ENCODE results near the gene CD59.
A peak's percentile ranks its signal among the peaks of the same experiment; 100 is the strongest.

Gene CD59, protein sequence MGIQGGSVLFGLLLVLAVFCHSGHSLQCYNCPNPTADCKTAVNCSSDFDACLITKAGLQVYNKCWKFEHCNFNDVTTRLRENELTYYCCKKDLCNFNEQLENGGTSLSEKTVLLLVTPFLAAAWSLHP

DNA sequence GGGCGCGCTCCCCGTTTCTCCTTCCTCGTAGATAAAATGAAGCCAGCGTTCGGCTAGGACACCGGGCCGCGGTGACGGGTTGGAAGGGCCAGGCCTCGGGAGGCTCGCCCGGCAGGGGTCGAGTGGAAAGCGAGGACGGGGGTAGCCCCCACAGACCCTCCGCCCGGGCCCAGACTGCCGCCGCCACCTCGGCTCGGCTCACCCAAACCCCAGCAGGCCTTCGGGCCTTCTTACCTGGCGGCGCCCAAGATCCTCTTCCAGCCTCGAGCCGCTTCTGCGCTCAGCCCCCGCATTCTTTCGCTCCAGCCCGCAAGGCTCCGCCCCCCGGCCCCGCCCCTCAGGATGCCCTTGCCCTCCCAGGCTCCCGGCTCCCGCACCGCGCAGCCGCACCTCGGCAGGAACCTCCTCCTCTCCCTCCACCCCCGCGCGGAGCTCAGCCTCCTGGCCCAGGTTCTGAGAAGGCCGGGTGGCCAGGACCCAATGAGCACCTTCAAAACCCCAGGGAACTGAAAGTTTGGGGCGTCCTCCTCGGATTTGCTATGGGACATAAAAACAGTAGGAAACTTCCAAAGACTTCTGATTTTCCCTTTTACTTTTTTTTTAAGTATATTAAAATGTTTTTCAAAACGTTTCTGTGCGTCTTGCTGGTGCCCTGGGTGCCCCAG, at the start of gene CD59:
Gene CD59, minus strand, starts transcription at position 276 of the 665 bp plus-strand sequence. CDS start 13,978 bp downstream, outside the sequence.
- DNase-seq (ENCODE audit: low spot score): peak; percentile 78

- DNase-seq (ENCODE audit: low spot score): no peak
Observed at GRCh38 chr11:33785609-33786008, 49.4 kb upstream of the CD59 start.

- no peak for DNase-seq (ENCODE audit: low spot score)
Observed at GRCh38 chr11:33779849-33780528, 43.8 kb upstream of the CD59 start.

- DNase-seq (ENCODE audit: low spot score): no peak
Observed at GRCh38 chr11:33778675-33779074, 42.5 kb upstream of the CD59 start.

- DNase-seq (ENCODE audit: low spot score): no peak
Observed at GRCh38 chr11:33777906-33778305, 41.7 kb upstream of the CD59 start.

DNA sequence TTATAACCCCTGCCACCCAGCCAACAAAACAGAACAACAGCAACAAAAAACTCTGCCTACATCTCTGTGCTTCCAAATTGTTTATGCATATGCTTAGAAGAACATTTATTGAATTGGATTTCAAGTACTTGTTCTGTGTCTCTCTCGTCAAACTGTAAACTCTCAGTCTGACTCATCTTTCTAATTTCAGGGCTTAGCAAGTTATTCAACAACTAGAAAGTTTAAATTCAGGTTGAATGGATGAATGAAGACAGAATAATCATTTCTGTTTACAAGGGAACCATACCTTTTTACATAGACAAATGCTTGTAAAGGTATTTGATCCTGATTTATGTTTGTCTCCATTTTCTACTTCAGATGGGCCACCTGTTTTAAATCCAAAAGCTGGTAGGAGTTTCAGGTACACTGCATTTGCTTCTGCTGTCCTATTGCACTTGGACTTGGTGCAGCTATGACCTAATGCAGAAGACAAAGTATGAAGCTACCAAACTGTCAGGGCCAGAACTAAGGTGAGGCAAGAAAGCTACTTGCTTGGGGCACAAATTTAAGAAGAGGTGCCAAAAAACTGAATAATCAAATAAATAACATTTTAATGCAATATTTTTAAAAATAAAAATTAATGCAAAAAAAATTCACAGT, 39.7 kb upstream of the CD59 start:
- no peak for DNase-seq (ENCODE audit: low spot score)

GRCh38 chr11:33775467-33775807, 39.2 kb upstream of the CD59 start:
- no peak for DNase-seq (ENCODE audit: low spot score)

- no peak for DNase-seq (ENCODE audit: low spot score)
Observed at GRCh38 chr11:33774736-33775466, 38.7 kb upstream of the CD59 start.

GRCh38 chr11:33773987-33774735, 37.9 kb upstream of the CD59 start, which contains the start of gene FBXO3:
Gene FBXO3 (minus strand): TSS chr11:33774520. CDS start chr11:33774497, 23 bp downstream.
- peak; percentile 69 for DNase-seq (ENCODE audit: low spot score)

DNA sequence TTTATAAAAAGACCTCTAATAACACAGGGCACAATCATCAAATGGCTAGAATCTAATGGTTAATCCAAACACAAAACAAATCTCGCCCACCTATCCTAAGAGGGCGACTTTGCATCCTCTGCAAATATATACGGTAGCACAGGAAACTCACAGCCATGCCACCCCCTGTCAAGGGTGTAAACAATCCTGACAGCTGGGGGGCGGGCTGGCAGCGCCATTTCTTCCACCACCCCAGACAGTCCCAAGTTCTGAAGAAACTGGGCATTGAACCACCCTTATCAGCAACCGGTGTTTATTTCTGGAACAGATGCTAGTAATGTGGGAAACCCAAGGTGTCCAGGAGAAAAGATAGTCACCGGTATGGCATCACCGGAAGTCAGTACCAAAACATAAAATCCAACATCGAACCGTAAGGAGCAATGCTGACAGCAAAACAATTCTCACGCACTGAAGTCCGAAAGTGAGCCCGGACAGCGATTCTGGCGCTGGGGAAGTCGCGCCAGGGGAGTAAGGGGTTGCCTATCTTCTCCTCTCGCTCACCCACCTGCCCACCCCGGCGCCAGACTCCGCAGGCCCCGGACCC, 37.3 kb upstream of the CD59 start:
- peak; percentile 18 for DNase-seq (ENCODE audit: low spot score)

DNA sequence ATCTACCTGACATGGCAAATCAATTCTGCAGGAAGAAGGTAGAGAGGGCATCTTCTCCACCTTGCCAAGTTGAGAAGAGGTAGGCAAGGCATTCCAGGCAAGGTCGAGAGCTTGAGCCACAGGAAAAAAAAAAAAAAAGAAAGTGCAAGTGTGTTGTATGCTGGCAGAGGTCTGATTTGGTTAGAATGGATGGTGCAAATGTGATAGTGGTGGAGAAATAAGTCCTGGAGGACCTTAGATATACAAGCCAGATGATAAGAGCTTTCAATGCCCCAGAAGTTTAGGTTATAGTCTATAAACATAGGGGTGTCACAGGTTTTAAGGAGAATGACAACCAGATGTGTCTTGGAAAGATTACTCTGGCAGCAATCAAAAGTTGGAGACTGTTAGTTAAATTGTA, 36.6 kb upstream of the CD59 start:
- DNase-seq (ENCODE audit: low spot score): no peak

DNA sequence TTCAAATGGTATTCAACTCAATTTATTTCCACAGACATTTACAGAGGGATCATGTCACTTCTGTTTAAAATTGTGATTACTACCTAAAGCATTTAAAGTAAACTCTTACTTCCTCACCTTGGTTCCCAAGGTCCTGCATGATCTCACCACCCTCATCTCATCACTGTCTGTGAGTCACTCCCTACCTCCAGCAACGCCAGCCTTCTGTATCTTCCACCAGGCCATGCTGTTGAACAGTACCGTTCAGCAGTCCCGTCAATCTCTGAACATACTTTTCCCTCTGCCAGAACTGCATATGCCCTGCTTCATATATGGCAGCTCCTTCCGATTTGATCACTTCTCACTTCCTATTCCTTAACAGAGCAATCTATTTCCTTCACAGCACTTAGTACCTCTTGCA, 36.1 kb upstream of the CD59 start:
- DNase-seq (ENCODE audit: low spot score): no peak

DNA sequence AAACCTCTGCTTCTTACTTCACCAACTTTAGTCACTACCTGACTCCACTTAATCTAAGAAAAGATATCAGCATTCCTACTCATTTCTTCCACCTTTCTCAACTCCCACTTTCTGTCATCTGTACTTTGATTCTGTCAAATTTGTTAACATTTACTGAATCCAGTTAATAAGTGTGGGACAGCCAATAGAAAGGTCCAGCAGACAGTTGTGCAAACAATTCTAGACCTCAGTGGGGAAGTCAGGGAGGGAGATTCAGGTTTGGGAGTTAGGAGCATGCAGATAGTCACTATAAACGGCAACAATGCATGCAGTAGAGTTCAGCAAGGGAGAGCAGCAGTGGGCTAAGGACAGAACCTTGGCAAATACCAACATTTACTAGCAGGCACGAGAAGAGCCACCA, 34.0 kb upstream of the CD59 start:
- no peak for DNase-seq (ENCODE audit: low spot score)

DNA sequence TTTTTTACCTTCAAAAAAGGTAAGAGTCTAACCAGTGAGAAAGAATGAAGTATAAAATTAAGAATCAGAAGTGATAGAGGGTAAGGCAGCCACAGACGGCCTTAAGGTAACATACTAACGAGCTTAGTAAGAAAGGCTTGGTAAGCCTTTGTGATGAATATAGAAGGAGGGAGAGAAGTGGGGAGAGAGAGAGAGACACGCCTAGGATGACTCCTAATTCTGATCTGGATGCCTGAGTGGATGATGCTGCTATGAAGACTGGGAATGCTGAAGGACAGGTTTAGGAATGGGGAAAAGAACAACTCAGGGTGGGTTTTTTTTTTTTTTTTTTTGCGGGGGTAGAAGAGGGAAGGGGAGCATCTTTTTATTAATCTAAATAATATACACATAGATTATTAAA, 33.3 kb upstream of the CD59 start:
- DNase-seq (ENCODE audit: low spot score): no peak

DNA sequence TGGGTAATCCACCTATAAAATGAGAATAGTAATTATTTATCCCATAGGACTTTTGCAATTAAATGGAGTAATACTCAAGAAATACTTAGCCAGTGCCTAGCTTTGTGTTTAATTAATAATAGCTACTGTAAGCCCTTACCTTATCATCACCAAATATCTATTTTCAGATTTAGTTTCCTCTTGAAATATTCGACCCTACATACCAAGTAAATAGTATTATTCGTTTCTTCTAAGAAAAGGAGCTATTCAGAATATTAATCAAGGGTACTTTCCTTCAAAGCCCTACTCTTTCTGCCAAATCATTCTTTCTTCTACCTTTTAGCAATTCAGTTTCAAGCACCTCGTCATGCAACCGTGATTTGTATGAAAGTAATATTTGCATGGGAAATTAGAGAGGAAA, 31.4 kb upstream of the CD59 start:
- no peak for DNase-seq (ENCODE audit: low spot score)

DNA sequence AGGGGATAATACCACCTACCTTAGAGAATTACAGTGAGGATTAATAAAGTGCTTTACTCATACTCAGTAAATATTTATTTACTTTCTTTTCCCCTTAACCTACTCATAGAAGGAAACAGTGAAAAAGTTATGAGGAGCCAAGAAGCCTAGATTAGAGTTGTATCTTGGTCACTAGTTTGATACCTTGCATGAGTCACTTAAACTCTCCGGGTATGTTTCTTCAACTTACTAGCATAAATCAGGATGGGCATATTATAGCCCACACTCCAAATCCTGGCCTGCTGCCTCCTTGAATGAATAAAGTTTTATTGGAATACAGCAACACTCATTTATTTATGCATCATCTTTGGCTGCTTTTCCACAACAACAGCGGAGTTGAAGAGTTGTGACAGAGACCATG, 29.9 kb upstream of the CD59 start:
- DNase-seq (ENCODE audit: low spot score): no peak

DNA sequence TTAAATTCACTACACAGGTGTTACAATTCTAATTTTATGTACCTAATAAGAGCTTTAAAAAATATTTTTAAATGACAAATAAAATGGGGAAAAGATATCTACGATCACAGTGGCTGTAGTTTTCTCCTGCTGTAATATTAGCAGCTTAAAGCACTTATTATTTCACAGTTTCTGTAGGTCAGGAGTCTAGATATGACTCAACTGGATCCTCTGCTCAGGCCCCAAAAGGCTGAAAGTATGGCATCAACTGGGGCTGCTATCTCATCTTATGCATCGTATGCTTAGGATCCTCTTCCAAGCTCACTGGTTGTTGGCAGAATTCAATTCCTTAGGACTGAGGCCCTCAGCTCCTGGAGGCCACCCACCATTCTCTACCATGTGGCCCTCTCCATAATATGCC, 25.2 kb upstream of the CD59 start:
- DNase-seq (ENCODE audit: low spot score): no peak

DNA sequence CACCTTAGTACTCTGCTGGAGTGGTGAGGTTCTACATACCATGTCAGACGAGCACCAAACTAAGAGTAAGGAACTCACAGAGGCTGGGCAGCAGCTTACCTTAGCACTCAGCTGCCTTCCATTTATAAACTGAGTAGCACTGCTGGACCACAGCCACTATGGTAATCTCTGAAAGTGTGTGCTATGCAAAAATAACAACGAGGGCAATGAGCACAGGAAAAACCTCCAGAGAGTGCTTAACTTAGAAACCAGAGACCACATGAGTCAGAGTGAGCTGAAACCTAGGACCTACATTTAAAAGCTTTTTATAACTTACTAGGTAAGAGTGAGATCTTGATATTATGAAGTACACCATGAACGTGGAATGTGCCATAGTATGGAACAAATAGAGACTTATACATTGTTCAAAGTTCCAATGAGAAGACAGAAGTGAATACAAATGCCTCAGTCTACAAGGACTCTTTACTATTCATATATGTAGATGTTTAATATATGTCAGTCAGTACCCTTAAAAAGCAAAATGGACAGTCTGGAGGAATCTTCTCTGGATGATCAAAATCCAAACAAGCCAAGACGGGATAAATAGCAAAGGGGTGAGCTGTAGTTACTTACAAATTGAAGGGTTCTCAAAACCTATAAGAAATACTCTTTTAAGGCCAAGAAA, 17.2 kb upstream of the CD59 start:
- DNase-seq (ENCODE audit: low spot score): no peak

GRCh38 chr11:33751878-33752277, 15.7 kb upstream of the CD59 start:
- DNase-seq (ENCODE audit: low spot score): no peak

DNA sequence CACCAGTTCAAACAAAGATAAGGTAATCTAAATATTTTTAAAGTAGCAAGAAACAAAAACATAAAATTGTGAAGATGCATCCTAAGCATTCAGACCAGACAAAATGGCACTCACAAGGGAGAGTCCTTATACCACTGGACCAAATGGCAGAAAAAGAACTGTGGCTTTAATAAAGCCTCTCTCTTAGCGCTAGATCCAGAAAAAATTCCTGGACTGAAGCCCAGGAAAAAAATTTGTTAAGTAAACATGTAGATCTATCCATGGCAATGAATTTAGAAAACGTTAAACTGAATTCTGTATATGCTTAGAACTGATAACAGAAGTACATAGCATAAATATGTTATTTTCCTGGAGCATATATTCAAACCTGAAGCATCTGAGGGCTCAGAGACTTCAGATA, 11.8 kb upstream of the CD59 start:
- no peak for DNase-seq (ENCODE audit: low spot score)

DNA sequence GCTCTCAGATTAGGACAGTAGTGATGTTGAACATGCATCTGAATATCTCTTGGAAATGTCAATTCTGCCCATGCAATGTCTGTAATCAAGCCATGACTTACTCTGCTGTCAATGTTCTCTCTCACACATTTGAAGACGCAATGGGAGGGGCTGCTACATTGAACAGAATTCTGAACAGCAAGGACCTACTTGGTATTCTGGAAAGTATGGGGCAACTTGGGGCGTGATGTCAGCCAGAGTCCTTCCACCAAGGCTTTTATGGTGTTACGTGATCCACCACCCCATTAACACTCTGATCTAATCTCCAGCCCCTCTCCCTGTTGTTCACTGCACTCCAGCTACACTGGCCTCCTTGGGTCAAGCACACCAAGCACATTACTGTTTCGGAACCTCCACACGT, 7.1 kb upstream of the CD59 start:
- DNase-seq (ENCODE audit: low spot score): no peak
